GM12891 (cell line): Measurements from ENCODE around the gene PHF14.

Experiments used
- DNase-seq: peaks from one replicate; pipeline ENCODE4 v3.0.0; 2011; ENCODE audit warnings: low spot score; ENCODE audit not compliant: insufficient read length
- FAIRE-seq: peaks from 2 replicates; lab custom pipeline; 2011; peaks lifted over from hg19 to GRCh38; lab: Jason Lieb, UNC
- PAX5 ChIP-seq: IDR thresholded peaks from 2 replicates; pipeline ENCODE4 v1.6.1; 2011; ENCODE audit warnings: low read length, moderate library complexity, mild to moderate bottlenecking; ENCODE audit not compliant: insufficient read depth, severe bottlenecking
- POLR2A ChIP-seq: IDR thresholded peaks from 2 replicates; pipeline ENCODE4 v1.6.1; 2011; ENCODE audit warnings: low read depth, low read length, control low read depth
- POLR2AphosphoS5 ChIP-seq: IDR thresholded peaks from 2 replicates; pipeline ENCODE4 v1.6.1; 2011; ENCODE audit warnings: low read depth, low read length, control low read depth
- POU2F2 ChIP-seq: IDR thresholded peaks from 2 replicates; pipeline ENCODE4 v1.6.1; 2011; ENCODE audit warnings: low read depth, mild to moderate bottlenecking, control low read depth, low read length, moderate library complexity
- SPI1 ChIP-seq: IDR thresholded peaks from 2 replicates; pipeline ENCODE4 v1.6.1; 2011; ENCODE audit warnings: low read depth, low read length, control low read depth
- TAF1 ChIP-seq: IDR thresholded peaks from 2 replicates; pipeline ENCODE4 v1.6.1; 2011; ENCODE audit warnings: low read depth, low read length, control low read depth

The PHF14 gene

DNA sequence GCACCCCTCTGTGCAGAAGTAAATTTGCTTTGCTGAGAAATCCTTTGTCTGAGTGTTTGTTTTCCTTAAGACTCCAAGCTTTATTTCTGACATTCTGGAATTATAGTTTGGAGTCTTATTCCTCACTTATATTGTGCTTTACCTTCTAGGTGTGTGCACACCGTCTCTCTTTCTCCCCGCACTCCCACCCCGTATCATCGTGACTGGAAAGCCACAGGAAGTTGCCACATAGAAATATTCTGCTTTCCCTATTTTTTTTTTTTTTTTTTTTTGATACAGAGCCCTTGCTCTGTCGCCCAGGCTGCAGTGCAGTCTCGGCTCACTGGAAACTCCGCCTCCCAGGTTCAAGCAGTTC is 109.5 kb downstream of the PHF14 start:
- DNase-seq: no peak
- TF ChIP-seq PAX5: no peak
- no peak for TF ChIP-seq POU2F2
- TF ChIP-seq TAF1: no peak
- no peak for TF ChIP-seq POLR2A
- TF ChIP-seq SPI1: no peak
- TF ChIP-seq POLR2AphosphoS5: no peak
- no peak for FAIRE-seq

DNA sequence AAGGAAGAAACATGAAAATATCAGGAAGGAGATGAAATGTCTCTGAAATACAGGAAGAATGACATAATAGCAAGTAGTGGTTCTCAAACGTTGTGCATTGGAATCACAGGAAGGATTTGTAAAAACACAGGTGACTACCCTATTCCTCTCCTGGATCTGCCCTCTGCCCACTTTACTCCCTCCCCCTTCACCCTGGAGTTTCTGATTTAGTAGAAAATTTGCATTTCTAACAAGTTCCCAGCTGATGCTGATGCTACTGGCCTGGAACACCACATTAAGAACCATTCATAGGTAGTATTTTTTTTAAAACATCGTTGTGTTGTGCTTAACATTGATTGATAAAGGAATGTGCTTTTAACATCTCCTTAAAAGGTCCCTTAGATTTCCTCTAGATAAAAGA is 130.9 kb downstream of the PHF14 start:
- FAIRE-seq (no peak), DNase-seq (no peak)
- TF ChIP-seq SPI1: no peak
- TF ChIP-seq PAX5: no peak
- TF ChIP-seq TAF1: no peak
- TF ChIP-seq POLR2A: no peak
- no peak for TF ChIP-seq POLR2AphosphoS5
- no peak for TF ChIP-seq POU2F2

DNA sequence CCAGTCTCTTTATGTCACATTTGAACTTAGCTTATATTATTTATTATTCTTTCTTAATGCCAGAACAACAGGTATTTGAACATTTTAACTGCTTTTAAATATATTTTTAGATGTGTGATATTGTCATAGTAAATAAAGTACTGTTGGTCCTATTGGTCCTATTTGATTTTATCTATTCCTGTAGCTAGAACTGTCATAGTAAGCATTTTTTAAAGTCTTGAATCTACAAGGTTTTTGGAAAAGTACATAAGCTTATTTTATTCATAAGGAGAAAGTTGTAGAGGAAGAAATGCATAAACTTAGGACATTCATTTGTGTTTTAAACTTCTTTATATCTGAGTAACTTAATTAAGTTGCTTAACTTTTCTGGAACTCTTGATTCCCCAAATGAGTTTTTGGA is 136.0 kb downstream of the PHF14 start:
- no peak for FAIRE-seq
- TF ChIP-seq TAF1 (no peak), POLR2AphosphoS5 (no peak), POU2F2 (no peak), POLR2A (no peak), PAX5 (no peak), SPI1 (no peak)
- DNase-seq: no peak

DNA sequence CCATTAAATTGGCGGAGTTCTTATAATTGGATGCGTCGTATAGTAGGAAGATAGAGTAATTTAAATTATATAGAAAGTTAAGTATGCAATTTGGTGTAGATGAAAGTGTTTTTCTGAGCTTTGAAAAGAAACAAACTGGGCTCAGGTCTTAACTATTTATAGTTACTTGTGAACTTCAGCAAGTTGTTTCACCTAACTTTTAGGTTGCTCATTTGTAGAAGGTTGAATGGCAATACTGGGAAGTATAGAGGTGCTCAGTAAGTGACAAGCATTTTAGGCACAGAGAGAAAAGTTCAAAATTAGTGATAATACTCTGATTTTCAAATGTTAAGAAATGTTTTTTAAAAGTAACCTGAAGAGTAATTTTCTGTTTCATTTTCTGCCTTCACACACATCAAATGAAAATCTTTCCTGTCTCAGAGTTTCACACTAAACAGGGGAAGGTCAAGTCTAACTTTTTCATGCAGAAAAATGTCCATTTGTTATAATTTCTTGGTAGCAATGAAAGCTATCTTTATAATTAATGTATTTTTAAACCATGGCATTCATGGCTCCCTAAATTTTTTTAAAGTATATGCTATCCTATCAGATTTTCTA is 146.5 kb downstream of the PHF14 start:
- DNase-seq (no peak), FAIRE-seq (peak; percentile 38)
- TF ChIP-seq POU2F2 (no peak), POLR2A (no peak), POLR2AphosphoS5 (no peak), SPI1 (no peak), TAF1 (no peak), PAX5 (no peak)

DNA sequence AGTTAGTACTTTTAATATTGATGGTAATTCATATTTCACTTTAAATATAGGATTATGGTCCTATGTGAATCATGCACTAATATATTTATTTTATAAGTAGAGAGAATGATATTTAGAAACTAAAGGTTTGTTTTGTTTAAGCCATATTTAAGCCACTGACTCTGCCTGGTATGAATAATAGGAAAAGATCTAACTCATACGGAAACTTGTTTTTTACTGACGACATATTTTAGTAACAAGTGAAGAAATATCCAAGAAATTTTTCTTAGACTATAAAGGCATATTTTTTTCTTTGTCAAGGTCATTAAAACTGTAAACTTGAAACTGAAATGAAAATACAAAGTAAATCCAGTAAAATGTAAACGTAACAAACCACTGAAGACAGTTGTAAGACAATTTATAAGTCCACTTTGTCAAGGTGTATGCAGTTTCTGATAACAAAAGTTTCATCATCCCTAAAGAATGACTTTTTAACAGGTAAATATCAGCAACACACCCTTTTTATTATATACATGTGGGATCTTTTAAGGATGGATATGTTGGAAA is 147.1 kb downstream of the PHF14 start:
- TF ChIP-seq PAX5: no peak
- TF ChIP-seq SPI1: no peak
- no peak for TF ChIP-seq POLR2A
- no peak for TF ChIP-seq TAF1
- TF ChIP-seq POU2F2: no peak
- TF ChIP-seq POLR2AphosphoS5: no peak
- DNase-seq (no peak), FAIRE-seq (no peak)

DNA sequence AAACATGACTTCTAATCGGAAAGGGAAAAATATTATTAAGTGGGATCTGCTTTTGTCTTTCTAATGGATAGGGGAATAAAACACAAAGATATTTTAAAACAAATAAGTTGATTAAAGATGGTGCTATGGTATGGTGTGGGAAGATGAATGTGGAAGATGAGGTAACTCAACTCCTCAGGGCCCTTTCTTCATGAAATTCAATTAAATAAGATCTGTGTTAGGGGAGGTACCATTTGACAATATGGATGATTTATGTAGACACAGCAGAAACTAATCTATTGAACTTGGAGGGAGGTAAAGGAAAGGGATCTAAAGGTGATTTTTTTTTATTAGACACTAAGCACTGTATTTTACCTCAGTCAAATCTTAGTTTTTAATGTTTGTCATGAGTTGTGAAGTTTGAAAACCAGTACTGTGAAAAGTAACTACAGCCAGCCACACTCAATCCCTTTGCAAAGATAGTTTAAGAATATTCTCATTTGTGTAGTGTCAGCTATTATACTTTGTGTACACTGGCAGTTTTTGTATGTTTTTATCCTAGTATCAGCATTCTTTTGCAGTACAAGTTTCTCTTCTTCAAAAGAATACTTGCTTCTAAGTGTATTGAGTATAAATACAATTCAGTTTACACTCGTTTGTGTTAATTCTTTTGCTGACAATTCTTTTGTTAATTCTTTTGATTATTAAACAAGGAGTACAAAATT is 151.3 kb downstream of the PHF14 start:
- DNase-seq (no peak), FAIRE-seq (no peak)
- TF ChIP-seq POLR2A: no peak

DNA sequence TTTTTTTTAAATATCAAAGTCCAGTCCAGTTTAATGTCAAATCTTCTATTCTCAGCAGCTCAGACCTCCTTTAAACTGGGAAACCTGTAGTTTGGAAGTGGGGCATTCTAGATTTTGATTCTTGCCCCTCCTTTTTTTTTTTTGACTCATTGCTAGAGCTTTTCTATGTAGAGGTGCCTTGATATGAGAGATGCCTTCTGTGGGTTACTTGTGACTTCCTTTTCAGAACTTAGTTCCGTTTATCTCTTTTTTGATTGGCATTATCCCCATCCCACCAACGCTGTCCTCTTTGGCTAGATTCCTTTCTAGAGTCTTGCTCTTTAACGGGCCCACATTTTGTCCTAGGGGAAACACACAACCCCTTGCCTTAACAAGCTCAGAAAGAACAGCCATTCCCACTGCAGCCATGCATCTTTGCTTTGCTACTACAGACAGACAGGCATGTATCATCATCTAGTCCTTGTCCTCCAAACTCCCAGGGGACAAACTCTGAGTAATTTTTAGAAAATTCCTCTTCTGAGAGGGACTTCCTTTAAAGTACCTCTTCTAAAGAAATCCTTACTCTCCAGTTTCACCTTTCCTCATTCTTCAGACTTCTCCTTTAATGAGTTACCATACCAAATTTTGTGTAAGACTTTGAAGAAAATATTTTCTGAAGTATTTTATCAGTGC is 153.6 kb downstream of the PHF14 start:
- DNase-seq: no peak
- FAIRE-seq: no peak
- TF ChIP-seq TAF1 (no peak), POLR2A (no peak), POLR2AphosphoS5 (no peak), POU2F2 (no peak), SPI1 (no peak), PAX5 (no peak)

DNA sequence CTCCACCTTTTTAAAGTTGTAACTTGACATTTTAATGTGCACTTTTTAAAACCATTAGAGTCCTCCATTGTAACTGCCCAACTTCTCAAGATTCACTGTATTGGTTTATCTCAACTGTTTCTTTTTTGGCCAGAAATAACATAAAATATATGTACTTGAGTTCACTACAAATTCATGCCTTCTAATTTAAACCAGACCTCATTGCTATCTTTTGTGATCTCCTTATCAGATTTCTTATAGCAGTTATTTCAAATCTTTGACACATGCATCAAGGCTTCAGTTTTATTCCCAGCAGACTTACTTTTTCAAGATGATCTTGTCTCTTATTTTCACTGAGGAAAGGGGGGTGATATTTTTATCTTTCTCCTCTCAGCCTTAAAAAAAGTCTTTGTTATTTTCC is 154.3 kb downstream of the PHF14 start:
- FAIRE-seq (no peak), DNase-seq (no peak)
- TF ChIP-seq POLR2AphosphoS5 (no peak), TAF1 (no peak), POLR2A (no peak), POU2F2 (no peak), SPI1 (no peak), PAX5 (no peak)

DNA sequence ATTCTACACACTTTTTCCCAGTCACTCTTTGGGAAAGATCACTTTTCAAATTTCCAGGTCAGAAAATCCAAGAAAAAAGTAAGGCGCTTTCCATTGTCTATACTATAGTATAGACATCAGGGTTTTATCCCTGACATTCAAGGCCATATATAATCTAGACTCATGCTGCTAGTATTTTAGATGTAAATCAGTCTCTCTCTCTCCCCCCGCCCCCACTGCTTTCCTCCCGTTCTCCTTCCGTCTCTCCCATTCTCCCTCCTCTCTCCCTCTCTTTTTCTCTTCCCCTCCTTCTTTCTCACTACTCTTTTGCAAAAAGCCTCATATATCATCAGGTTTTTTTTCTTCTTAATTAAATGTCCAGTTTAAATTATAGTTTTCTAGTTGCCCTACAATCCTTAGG is 154.8 kb downstream of the PHF14 start:
- DNase-seq: no peak
- no peak for FAIRE-seq
- TF ChIP-seq POU2F2 (no peak), POLR2AphosphoS5 (no peak), POLR2A (no peak), TAF1 (no peak), SPI1 (no peak), PAX5 (no peak)
